DOHH2 (cell line): Measurements from ENCODE around the gene TAS2R46.

Experiments used
- EZH2phosphoT487 ChIP-seq: fragments of 200-600 bp; sonication (generic); IDR thresholded peaks from 2 replicates; pipeline ENCODE4 v1.6.1; 2017; ENCODE audit warnings: borderline replicate concordance, mild to moderate bottlenecking, antibody characterized with exemption, low read length, moderate library complexity, mixed read lengths
- TF ChIP-seq, protein P1 (sequence below): fragments of 200-600 bp; sonication (generic); IDR thresholded peaks from one replicate; pipeline ENCODE4 v1.5.1; 2014; ENCODE audit warnings: antibody characterized with exemption, mild to moderate bottlenecking, low read depth, low read length; ENCODE audit not compliant: poor library complexity, severe bottlenecking

DNA sequence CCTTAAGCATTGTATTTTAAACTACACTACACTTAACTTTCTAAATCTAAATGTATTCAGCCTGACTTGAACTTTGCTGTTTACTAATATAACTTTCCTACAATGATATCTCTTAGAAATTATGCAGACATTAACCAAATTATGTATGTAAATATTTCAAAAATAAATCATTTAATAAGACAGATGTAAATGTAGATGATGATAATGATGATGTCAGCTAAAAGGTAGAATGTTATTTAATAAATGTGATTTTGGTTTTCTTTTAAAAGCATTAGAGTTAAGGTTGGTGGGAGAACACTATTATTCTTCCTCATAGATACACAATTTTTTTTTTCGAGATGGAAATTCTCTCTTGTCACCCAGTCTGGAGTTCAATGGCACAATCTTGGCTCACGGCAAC, 19.9 kb upstream of the TAS2R46 start:
- TF ChIP-seq, protein P1, sequence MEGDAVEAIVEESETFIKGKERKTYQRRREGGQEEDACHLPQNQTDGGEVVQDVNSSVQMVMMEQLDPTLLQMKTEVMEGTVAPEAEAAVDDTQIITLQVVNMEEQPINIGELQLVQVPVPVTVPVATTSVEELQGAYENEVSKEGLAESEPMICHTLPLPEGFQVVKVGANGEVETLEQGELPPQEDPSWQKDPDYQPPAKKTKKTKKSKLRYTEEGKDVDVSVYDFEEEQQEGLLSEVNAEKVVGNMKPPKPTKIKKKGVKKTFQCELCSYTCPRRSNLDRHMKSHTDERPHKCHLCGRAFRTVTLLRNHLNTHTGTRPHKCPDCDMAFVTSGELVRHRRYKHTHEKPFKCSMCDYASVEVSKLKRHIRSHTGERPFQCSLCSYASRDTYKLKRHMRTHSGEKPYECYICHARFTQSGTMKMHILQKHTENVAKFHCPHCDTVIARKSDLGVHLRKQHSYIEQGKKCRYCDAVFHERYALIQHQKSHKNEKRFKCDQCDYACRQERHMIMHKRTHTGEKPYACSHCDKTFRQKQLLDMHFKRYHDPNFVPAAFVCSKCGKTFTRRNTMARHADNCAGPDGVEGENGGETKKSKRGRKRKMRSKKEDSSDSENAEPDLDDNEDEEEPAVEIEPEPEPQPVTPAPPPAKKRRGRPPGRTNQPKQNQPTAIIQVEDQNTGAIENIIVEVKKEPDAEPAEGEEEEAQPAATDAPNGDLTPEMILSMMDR, result no peak
- no peak for TF ChIP-seq EZH2phosphoT487
